NCI-H2171 treated with DMSO at 0.1 percent for 48 hours (cell line): ENCODE results near the gene MXD4.
"Not testable (repeated sequence)": the region's sequence is repeated elsewhere in the genome, so short reads cannot be mapped to it uniquely, and the experiment has no call there.

Experiments
- DNase-seq: peaks from one replicate; lab custom pipeline; 2025; lab: John Stamatoyannopoulos, UW

MXD4 gene

GRCh38 chr4:2219233-2219760 lies 42.6 kb downstream of the MXD4 start:
- no peak for DNase-seq

- no peak for DNase-seq
Observed at GRCh38 chr4:2218436-2218835, 43.5 kb downstream of the MXD4 start.

- no peak for DNase-seq
Observed at GRCh38 chr4:2217726-2218125, 44.2 kb downstream of the MXD4 start.

- no peak for DNase-seq
Observed at GRCh38 chr4:2212831-2213230, 49.1 kb downstream of the MXD4 start.

- DNase-seq = not testable (repeated sequence)
Observed at GRCh38 chr4:2202789-2203188, 59.1 kb downstream of the MXD4 start.
